Ureter (tissue), 1 donor: Measurements from ENCODE around the gene CD80. TPM values are rescaled to one million over a fixed set of nuclear protein-coding genes. Genes with fewer than 3 reads are reported as not detected.
A peak's percentile ranks its signal among the peaks of the same experiment; 100 is the strongest.
"Not testable (repeated sequence)": the region's sequence is repeated elsewhere in the genome, so short reads cannot be mapped to it uniquely, and the experiment has no call there.

Experiments used
- DNase-seq: peaks from one replicate; pipeline ENCODE4 v3.0.0-alpha.2; 2020; ENCODE audit warnings: low spot score
- total RNA-seq: library from RNA; stranded (reverse); gene quantifications from one replicate; pipeline ENCODE4 v1.2.4, GENCODE V29; 2023
- donor health status: DM: yes; HTN: yes; CAD: no.

The CD80 gene
- total RNA-seq, 1 donor from 2014 or later = 0.26 TPM

DNA sequence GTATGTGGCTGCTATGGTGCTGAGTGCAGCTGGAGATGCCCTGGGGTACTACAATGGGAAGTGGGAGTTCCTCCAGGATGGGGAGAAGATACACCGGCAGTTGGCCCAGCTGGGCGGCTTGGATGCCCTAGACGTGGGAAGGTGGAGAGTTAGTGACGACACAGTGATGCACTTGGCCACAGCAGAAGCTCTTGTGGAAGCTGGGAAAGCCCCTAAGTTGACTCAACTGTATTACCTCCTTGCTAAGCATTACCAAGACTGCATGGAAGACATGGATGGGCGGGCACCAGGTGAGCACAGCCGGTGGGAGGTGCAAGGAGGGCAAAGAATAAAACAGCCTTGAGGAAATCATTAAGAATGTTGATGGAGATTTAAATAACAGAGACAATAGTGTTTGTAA lies 22.8 kb upstream of the CD80 start:
- DNase-seq = no peak

DNA sequence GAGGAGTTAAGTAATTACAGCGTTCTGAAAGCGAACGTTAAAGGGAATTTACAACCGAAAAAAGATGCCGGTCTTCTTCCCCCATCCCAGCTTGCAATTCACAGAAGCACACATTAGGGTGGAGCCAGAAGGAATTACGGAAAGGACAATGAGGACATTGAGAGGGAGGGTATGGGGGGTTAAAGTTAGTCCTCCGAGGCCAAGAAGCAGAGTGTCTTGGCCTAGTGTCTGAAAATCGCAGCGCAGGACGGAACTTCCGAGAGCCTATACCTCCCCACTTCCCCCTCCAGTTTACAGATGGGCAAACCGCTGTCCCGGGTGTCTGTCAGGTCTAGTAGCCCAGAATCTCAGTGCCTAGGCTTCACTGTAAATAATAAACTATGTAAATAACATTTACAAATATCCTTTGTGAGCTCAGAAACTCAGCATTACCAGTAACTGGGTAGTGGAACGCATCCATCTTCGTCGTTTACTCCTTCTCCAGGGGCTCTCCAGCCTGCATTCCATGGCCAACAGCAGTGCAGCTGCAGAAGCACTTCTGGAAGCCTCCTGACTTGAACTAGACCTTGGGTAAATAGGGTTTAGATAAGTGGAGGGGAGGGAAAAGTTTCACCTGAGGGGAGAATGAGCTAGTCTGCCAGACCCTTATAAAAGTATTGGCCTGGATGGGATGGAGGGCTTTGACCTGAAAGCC lies 20.8 kb upstream of the CD80 start:
- DNase-seq = no peak

DNA sequence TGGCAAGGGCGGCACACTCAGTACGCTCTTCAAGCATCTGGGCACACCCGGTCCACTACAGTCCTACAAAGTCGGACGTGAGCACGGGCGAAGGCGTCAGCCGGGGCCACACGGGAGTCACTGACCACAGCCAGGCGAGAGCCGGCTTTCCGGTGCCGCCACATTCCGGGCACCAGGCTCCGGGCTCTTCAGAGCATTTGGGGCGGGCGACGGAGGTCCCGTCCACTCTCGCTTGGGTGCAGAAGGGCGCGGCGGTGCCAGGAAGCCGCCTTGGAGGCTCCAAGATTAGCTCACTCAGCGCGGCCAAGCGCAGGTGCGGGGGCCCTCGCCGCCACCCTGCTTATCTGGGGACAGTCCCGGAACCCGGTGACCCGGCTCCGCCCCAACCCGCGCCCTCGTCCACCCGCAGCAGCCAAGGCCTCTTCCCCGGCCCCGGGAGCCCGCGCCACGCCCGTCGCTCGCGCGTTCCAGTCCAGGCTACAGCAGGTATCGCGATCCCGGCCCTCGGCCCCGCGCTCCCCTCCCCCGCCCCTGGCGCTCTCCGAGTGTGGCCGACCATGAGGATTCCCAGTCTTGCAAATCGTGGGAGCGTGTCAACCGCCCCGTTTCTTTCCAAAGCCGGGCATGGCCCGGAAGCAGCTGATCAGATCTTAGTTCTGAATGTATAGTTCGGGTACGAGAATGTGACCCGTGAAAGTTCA lies 20.1 kb upstream of the CD80 start, which contains the start of gene ADPRH:
ADPRH (plus strand) TSS at position 127 of the 701 bp plus-strand sequence. CDS start 2,678 bp downstream, outside the sequence.
- DNase-seq = peak; percentile 82

DNA sequence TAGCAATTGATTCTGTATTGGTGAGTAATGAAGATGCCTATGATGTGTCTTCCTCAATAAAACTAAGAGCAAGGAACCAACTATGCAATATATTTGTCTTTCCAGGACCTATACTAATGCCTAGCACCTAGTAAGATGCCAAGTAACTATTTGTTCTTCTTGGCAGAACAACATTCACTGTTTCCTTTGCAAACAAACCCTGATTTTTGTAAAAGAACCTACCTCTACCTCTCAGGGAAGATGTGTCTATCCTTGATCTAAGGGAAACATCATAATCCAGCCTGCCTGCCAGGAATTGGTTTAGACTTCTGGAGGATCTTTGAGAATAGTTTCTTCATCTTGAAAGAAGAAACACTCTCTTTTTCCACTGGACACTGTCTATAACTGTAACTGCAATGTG lies 16.1 kb upstream of the CD80 start:
- no peak for DNase-seq

DNA sequence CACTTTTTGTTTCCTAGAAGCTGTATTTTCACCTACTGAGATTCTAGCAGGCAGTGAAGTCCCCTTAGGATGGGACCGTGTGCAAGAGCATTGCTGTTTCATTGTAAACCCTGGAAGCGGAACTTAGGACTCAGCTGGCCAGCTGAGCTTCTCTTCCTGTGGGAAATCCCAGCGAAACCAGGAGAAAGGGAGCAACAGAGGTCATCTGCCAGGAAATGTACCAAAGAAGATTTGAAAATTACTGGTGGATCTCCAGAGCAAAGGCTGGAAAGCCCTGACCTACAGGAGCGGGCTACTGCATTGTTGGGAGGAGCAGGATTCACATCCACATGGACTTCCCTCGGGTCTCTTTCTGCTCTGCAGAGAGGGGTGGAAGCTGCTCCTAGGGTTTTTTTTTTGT lies 12.3 kb upstream of the CD80 start:
- DNase-seq = no peak

DNA sequence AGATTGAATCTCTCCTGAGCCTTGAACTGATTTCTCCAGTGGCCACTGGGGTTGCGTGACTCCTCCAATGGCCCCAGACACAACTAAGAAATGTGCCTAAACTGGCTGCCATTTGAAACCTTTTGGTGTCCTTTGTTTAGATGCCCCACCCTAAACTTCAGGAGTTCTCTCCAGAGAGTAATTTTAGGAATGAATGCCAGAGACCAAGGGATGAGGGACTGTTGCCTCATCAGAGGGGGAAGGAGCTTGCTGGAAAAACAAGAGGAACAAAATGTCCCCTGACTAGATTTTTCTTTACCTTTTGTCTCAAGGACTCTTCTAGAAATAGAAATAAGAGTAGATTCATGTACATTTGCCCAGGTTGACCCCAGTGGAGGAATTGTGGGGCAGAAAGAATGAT lies 11.8 kb upstream of the CD80 start:
- DNase-seq = no peak

DNA sequence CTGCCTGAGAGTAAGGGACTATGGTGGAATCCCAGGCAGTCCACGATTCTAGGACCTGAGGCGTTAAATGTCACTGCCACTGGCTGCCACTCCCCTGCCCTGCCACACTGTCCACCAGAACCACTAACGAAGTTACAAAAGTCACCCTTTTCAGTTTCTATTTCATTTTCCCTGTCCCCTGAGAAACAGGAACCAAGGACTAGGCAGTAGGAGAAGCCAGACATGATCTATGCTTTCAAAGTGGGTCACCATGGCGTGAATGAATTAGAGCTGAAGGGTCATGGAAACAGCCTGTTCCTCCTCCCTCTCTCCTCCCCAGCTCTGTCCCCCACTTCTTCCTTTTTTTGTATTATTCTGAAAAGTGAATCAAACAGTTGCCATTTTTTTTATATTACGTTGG lies 10.8 kb upstream of the CD80 start:
- no peak for DNase-seq

DNA sequence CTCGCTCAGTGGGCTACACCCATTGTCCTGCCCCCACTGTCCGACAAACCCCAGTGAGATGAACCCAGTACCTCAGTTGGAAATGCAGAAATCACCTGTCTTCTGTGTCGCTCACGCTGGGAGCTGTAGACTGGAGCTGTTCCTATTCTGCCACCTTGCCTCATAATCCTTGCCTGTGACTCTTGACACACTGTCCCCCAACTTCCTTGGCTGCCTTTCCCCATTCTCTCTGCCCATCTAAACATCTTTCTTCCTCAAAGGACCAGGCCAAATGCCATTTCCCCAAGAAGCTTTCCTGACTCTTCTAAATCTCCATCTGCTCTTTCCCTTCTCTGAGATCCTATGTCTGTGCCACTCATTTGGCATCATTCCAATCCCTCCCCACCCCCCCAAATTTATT lies 9.7 kb upstream of the CD80 start:
- DNase-seq = no peak

DNA sequence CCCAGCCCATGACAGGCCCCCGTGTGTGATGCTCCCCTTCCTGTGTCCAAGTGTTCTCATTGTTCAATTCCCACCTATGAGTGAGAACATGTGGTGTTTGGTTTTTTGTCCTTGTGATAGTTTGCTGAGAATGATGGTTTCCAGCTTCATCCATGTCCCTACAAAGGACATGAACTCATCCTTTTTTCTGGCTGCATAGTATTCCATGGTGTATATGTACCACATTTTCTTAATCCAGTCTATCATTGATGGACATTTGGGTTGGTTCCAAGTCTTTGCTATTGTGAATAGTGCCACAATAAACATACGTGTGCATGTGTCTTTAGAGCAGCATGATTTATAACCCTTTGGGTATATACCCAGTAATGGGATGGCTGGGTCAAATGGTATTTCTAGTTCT lies 3.9 kb upstream of the CD80 start:
- not testable (repeated sequence) for DNase-seq

DNA sequence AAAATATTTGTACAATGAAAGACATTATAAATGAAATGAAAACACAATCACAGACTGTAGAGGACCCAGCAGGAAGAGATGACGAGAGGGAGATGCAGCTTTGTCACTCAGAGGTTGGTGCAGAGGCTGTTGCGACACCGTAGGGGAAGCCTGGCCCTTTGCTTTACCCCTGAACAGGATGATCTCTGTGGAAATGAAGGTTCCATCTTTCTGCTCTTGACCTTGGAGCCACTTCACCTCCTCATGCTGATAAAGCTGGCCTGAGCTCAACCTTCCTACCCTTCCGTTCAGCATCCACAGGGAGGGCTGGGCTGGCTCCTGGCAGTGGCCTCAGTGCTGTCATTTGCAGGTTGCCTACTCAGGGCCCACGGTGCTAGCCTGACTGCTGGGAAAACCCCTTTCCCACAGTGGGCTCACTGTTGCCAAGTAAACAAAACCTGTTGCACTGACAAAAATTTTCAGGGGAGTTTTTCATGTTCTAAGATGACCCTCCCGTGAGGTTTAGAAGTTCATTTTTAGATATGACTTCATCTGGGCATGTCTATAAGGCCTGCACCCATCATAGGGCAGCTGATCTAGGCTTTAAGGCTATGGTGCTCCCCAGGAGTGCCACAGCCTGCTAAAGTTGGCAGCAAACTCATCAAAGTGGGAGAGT lies 3.0 kb upstream of the CD80 start:
- DNase-seq = no peak

DNA sequence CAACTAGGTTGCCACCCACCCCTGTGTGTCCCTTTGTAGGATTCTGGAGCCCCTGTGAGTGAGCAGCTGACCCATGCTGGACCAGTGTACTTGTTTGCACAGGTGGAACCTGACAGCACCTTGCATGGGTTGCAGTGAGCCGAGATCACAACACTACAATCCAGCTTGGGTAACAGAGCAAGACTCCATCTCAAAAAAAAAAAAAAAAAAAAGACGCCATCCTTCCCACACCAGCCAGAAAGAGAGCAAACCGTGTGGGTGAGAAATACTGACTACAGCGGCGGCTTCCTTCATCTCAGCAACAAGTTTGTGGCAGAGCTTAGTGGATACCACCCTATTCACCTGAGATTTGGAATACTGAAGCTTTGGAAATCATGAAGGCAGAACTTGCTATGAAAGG lies 746 bp upstream of the CD80 start:
- DNase-seq = no peak

DNA sequence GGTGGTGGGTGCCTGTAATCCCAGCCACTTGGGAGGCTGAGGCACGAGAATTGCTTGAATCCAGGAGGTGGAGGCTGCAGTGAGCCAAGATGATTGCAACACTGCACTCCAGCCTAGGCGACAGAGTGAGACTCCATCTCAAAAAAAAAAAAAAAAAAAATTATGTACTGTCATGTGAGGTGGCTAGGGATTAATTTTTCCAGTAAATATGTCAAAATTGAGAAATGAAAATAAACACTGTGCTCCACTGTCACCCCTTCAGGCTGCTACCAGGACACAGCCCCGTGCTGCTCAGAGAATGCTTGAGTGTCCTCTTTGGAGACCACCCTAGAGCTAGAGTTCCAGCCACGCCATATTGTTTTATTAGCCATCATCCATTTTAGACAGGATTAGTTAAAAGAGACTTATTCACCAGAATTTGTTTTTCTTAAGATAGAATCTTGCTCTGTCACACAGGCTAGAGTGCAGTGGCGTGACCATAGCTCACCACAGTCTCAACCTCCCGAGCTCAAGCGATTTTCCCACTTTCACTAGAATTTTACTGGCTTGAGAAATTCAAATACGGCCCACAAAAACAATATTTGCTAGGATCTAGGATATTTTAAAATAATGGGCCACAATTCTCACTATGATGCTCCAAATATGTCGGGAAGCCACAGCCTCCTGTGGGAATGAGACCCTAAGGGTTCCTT lies 642 bp downstream of the CD80 start:
- DNase-seq = no peak

DNA sequence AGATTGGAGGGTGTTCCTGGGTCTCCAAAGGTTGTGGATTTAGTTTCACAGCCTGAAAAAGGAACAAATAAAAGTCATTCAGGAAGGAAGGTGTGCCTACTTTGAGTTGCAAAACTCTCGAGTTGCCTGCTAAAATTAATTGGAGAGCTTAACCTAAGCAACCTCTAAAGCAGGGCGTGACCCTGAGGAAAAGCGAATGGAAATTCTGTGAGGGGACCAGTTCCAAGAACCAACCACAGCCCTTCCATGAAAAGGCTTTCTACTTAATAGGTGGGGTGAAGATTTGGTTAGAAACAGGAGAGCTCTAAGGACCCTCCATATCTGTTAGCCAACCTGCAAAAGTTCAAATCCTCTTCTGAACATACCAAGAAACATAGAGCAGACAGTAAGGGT lies 1.5 kb downstream of the CD80 start:
- no peak for DNase-seq

DNA sequence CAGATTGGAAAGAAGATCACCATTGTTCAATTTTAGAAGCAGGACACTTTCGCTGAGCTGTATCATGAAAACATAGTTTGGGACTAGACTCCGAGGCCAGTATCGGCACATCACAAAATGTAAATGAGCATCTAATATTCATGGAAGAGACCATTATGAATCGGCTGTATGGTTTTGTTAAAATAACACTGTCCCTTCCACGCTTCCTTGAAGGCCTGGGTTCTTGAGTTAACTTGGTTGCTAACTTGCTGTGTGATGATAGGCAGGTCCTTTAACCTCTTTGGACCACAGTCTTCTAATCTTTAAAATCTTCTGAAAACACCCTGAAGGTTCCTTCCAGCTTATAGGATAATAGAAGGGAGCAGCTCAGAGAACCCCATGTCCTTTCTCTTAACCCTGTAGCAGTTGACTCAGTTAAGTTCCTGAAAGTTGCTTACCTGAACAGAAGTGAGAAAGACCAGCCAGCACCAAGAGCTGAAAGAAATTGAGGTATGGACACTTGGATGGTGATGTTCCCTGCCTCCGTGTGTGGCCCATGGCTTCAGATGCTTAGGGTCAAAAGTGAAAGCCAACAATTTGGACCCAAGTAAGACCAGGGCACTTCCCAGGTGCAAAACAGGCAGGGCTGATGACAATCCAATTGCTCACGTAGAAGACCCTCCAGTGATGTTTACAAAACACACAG lies 2.1 kb downstream of the CD80 start:
- no peak for DNase-seq

DNA sequence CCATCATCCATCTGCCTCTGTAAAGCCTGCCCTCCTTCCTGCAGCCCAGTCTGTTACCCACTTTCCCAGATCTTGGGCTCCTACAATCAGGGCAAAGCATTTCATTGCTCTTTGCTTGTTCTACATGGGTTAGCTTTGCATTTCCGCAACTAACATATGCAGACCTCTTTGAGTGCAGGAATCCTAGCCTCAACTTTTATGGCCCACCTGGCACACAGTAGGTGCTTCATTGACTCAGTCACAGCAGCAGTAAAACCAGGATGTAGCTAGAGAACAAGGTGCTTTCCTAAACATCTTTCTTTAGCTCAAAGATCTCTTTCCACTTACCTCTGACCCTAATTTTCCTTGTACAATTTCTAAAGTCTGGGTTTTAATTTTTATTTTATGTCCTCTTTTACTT lies 3.5 kb downstream of the CD80 start:
- no peak for DNase-seq

DNA sequence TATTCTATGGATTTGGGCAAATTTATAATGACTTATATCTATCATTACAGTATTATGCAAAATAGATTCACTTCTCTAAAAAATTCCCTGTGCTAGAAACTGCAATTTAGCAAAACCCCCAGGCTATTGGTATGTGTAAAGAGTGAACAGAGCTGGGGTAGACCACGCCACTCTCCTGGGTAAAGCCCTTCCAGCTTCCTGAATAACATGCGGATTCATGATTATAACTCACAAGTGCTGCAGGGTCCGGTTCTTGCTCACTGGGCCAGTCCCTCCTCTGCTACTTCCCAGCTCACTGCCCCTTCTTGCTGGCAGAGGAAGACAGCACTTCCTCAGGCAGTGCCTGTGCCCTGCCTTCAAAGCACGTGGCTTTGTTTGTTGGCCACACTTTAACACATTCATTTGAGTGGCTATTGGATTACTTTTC lies 4.1 kb downstream of the CD80 start:
- DNase-seq = no peak

DNA sequence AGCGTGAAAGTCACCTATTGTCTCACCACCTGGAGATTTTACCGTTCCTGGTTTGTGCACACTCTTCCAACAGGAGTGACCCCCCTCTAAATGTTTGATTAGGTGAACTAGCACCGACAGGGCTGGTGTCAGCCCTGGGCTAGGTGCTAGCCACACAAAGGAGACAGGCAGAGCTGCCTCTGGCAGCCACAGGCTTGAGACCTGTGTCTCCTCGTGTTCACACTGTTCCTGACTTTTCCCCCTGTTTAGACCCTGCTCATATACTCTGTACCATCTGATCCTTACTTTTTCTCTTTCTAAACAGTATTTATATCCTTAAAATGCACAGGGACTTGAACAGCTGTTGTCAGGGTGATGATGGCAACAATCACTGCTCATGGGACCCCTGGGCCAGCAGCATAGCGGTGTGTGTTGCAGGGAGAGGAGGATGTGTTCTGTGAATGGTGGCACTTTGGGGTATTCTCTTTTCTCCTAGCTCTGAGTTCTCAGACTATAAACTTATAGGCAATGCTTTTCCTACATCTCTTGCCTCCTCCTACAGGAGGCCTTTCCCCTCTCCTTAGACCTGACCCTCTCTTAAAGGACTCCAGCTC lies 5.5 kb downstream of the CD80 start:
- no peak for DNase-seq

DNA sequence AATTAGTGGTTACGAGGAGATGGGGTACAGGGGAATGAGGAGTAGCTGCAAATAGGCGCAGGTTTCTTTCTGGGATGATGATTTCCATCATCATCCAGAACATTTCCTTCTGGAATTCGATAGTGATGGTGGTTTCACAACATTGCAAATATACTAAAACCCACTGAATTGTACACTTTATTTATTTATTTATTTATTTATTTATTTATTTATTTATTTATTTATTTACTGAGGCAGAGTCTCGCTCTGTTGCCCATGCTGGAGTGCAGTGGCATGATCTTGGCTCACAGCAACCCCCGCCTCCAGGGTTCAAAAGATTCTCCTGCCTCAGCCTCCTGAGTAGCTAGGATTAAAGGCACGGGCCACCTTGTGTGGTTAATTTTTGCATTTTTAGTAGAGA lies 6.5 kb downstream of the CD80 start:
- DNase-seq = not testable (repeated sequence)

DNA sequence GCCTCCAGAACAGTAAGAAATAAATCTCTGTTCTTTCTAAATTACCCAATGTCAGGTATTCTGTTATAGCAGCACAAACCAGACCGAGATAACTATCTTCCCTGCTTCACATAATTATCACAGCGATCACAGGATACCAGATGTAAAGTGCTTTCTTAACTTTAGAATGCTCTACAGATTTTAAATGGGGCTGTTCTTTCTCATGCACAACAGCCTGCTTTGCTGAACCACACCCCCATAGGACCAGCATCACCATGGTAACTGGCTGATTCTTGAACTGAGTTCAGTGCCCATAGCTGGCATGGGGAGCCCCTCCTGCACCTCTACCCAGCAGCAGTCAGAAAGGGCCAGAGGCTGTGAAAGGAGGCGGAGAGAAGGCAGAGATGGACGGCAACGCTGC lies 7.8 kb downstream of the CD80 start:
- no peak for DNase-seq

DNA sequence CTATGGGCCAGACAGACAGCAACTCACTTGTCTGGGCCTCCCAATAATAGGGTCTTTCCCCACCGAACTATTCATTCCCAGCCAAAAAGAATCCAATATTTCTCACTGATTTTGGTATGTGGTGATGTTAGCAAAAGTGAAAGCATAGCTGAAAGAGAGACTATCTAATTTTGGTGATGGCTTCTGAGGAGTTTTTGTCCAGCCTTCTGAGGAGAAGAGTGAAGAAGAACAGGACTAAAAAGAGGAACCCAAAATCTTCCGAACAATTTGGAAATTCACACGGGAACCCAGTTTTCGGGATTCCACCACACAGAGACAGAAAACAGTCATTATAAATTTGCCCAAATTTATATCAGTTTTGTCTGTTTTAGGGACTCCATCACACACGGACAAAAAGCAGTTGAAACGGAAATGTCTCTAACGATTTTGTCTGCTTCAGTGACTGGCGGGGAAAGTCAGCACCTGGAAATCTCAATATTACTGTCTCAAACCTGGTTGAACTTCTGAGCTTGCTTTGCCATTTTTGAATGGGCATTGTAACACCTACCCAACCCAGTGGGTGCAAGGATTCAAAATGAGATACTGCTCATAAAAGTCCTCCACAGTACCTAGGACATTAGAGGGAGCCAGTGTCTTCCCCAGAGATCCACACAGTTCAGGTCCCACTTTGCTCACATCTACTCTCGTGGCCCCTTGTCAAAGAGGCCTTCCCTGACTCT lies 9.1 kb downstream of the CD80 start:
- no peak for DNase-seq

DNA sequence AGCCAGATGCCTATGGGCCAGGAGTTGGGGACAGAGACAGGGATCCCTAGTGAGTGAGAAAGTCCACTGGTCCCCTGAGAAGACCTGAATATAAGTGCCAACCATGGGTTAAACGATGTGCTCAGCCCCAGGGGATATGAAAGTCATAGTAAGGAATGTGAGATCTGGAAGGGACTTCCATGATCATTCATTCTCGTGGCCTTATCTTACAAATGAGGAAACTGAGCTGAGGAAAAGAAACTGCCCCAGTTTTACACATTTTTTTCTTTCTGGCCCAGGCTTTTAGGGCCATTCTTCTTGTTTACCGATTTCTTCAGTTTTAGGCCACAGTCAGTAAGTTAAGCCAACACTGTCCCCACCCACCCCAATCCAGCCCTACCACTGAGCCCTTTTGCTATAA lies 11.1 kb downstream of the CD80 start:
- DNase-seq = no peak
